HG03575 (cell line): Measurements from ENCODE around the gene SERPINI1.

Source experiments
- ATAC-seq: cut with Tn5 transposase; IDR thresholded peaks from one replicate; pipeline ENCODE4 v1.9.1; 2021; ENCODE audit not compliant: unreplicated experiment, insufficient number of reproducible peaks, low FRiP score; ENCODE audit errors: extremely low read depth

Gene SERPINI1

DNA sequence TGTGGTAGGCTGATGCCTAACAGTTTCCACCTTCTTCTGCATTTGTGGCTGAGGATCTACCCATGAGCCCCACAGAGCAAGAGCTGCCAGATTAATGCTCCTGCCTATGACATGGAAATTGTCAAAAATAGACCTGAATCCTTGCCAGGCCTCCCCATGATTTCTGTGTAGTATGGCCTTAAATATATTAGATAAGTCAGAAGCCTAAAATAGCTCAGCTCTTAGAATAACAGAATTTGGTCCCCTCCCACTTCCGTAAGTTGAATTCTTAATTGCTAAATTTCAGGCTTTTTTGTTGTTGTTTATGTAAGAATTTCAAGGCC lies 129.0 kb downstream of the SERPINI1 start:
- ATAC-seq: no peak

DNA sequence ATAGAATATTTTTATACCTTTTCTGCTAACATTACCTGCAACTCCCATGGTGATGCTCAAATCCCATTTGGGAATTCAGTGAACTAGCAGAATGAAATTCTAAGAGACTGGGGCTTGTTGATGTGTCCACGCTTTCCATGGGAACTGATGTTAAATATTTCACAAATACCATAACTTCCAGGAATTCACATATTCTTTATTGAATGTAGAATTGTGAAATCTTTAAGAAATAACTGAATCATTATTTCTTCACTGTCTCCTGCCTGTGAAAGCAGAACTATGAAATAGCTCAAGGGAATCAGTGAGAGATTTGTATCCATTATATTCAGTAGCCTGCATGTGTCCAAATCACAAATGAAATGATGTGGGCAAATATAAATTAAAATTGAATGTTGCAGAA lies 130.8 kb downstream of the SERPINI1 start:
- ATAC-seq: no peak

DNA sequence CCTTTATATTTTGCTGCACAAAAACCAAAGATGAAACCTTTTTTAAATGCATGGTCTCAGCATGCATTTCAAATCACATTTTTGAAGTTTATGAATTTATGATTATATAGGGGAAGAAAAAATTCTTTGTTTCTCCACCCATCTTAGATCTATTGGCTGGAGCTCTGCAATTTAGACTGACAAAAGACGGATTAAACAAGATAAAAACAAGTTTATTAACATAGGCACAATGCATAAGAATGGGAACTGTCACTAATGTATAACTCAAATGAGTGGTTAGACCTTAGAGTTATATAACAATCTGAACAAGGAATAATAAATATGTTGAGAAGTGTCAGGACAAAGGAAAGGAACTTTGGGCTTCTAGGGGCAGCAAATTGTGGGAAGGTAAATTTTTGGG lies 132.5 kb downstream of the SERPINI1 start:
- ATAC-seq: no peak

DNA sequence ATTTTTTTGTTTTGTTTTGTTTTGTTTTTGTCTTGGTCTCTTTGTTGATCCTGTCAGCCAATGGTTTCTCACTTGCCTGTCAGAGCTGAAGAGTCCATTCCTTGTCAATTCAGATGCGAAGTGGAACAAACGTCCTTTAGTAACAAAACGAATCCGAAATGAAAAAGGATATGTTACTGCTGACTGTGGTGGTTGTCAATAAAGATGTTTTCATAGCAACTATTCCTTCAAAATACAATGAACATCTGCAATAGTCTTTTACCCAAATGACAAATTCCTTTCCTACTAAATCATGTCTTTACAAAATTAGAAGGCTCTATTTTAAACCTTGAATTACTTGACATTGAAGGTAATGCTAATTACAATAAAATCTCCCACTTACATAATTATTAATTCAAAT lies 134.7 kb downstream of the SERPINI1 start:
- no peak for ATAC-seq

DNA sequence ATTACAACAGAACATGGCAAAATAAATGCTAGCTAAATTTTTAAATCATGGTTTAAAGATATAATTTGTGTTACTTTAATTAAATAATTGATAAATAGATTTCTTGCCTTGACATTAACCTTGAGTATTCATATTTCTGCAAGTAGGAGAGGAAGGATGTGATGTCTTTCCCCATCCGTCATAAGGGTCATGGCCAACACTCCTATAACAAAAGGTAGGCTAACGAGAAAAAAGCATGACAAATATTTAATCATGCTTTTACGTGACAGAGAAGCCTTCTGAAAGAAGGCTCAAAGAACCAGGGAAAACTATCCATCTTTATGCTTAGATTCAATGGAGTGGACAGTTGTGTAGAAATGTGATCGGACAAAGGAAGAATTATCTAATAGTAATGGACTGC lies 135.2 kb downstream of the SERPINI1 start:
- no peak for ATAC-seq

DNA sequence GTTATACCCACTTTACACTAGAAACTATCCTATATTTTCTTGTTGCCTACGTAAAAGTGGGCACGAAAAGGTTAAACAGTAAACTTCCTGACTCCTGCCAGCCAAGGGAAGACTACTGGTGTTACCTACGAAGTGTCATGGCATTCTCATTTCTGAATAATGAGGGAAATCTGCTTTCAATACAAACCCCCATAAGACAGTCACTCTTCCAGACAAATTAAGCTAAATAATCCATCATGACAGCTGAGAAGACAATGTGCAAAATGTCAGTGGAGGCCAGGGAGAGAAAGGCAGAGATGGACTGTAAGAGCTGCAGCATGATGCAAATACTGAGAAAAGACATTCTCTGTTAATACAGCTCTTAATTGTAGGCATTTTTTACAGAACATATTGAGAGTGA lies 136.5 kb downstream of the SERPINI1 start:
- no peak for ATAC-seq

DNA sequence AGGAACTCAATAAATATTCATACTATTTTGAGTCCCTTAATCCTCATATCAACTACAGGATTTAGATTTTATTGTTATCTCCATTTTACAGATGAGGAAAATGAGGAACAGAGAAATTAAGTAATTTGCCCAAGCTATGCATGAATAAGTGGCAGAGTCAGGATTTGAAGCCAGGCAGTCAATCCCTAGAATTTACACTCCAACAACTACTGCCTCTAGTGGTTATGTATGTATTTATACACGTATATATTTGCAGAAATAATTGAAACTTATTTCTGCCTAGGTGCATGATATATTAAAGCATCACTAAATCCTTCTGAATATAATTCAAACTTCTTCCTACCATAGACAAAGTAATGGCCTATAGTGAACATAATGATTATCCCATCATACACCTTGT lies 137.4 kb downstream of the SERPINI1 start:
- no peak for ATAC-seq

DNA sequence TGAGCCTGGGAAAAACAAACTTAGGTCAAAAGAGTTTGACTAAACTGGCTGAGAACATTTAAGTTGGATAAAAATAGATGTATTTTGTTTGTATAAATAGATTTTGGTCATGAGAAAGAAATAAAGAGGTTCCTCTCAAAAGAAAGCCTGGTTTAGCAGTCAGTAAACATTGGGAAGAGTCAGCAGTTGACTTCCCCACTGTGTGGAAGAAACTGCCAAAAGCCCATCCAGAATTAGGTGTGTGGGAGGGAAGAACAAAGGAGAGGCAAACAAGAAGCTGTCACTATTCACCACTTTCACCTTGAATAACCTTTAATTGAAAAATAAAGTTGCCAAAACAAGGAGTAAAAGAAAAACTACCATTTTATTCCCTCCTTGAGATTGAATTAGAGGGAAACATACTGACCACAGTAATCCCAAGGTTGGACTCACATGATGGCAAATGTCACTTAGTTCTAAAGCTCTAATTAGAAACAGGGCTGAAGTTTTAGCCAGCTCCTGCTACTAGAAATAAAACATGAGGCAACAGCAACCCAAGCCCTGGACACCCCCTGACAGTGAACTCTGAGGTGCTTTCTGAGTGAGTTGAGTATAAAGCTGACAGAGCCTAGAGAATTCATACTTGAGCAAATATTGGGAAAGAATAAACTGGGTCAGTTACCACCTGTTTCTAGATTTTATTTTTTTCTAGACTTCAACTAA lies 139.3 kb downstream of the SERPINI1 start:
- ATAC-seq: no peak
